C4-2B (cell line): ENCODE data around the gene GRK5.

Source experiments
- ZFX ChIP-seq: fragments of 450-650 bp; IDR thresholded peaks from 2 replicates; pipeline ENCODE4 v1.6.1; 2017
- TF ChIP-seq, protein P1 (sequence below): fragments of 450-650 bp; conservative IDR thresholded peaks from 2 replicates; pipeline ENCODE4 v1.5.1; 2017; ENCODE audit warnings: mild to moderate bottlenecking

- TF ChIP-seq, protein P1, sequence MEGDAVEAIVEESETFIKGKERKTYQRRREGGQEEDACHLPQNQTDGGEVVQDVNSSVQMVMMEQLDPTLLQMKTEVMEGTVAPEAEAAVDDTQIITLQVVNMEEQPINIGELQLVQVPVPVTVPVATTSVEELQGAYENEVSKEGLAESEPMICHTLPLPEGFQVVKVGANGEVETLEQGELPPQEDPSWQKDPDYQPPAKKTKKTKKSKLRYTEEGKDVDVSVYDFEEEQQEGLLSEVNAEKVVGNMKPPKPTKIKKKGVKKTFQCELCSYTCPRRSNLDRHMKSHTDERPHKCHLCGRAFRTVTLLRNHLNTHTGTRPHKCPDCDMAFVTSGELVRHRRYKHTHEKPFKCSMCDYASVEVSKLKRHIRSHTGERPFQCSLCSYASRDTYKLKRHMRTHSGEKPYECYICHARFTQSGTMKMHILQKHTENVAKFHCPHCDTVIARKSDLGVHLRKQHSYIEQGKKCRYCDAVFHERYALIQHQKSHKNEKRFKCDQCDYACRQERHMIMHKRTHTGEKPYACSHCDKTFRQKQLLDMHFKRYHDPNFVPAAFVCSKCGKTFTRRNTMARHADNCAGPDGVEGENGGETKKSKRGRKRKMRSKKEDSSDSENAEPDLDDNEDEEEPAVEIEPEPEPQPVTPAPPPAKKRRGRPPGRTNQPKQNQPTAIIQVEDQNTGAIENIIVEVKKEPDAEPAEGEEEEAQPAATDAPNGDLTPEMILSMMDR: no peak
- TF ChIP-seq ZFX: no peak
Observed at GRCh38 chr10:119189811-119190282, 17.5 kb upstream of the GRK5 start.
